ENCODE results near the gene SNRPE. TPM values are rescaled to one million over a fixed set of nuclear protein-coding genes. Genes with fewer than 3 reads are reported as not detected.

SNRPE gene
- total and polyA plus RNA-seq, 2 of the 13 experiments (the other 11 are each of a cell fraction or from before 2014, with no cell fraction given): 146 to 281 TPM

- DNase-seq (ENCODE audit: low spot score) (no peak), FAIRE-seq (no peak), ATAC-seq (no peak)
- in situ Hi-C loops (cut with HindIII; ENCODE audit: extremely low pct_ligation_motif_present, low pct_unique_long_range_greater_than_20kb): no loop called here
- no peaks in the 10 kb centered on the region for H3K9me3 ChIP-seq (ENCODE audit: low read length)
- no peaks in the 10 kb centered on the region for H3K36me3 ChIP-seq (replicated peaks in 1 of 2; ENCODE audit: control insufficient read depth in 1 of 2, insufficient read depth in 2 of 2, low read length in 2 of 2)
- TF ChIP-seq PHF20 (CRISPR knock-in tag; IDR thresholded peaks at IDR 0.05) (no peak), ZNF121 (CRISPR knock-in tag; IDR thresholded peaks at IDR 0.05) (peak; percentile 26; the same call in 1 of the 2 replicates)
- peaks cover 8% of the 10 kb centered on the region; the same call in 1 of the 2 replicates for H3K4me1 ChIP-seq (ENCODE audit: insufficient read depth, low read length)
- H2AFZ ChIP-seq (ENCODE audit: low read length): no peak overlapping the region
- no peak overlapping the region for H3K4me3 ChIP-seq (replicated peaks in 1 of 3; ENCODE audit: insufficient read depth in 1 of 3, low read depth in 2 of 3, low read length in 3 of 3)
- no TSS peak for BruUV-seq (replicated peaks)
- intact Hi-C loops (cut with micrococcal nuclease; ENCODE audit: unreplicated experiment): no loop called here
- no peaks in the 10 kb centered on the region for H3K27me3 ChIP-seq (ENCODE audit: control insufficient read depth in 1 of 2, insufficient read depth in 2 of 2, low read length in 2 of 2)
- no peak overlapping the region for H3K4me2 ChIP-seq (ENCODE audit: low read depth, low read length)
- no peak overlapping the region for H3K27ac ChIP-seq (ENCODE audit: extremely low read length, insufficient read depth, low read length)
- POLR2A ChIA-PET: no interaction called here
- CTCF ChIA-PET (ENCODE audit: low intra/inter-chr PET ratio, low total read pairs): no interaction called here
- H3K9ac ChIP-seq (ENCODE audit: insufficient read depth, low read depth, low read length): no peak overlapping the region
- no peaks in the 10 kb centered on the region for H4K20me1 ChIP-seq (ENCODE audit: insufficient read depth, low read length)
- WGBS (ENCODE audit: low lambda C conversion rate): 71% methylated on average over 4 of the region's 4 CpGs
- no peaks in the 10 kb centered on the region for H3K79me2 ChIP-seq (ENCODE audit: insufficient read depth, low read length)
These were observed 43.9 kb downstream of the SNRPE start for GRCh38 chr1:203905275-203905674.

- Histone ChIP-seq H3K27ac (ENCODE audit: extremely low read length, insufficient read depth, low read length) (no peak overlapping the region), H3K79me2 (ENCODE audit: insufficient read depth, low read length) (no peaks in the 10 kb centered on the region), H3K4me2 (ENCODE audit: low read depth, low read length) (no peak overlapping the region), H3K4me1 (ENCODE audit: insufficient read depth, low read length) (peaks cover under 1% of the 10 kb centered on the region; the same call in 1 of the 2 replicates), H2AFZ (ENCODE audit: low read length) (no peak overlapping the region), H3K27me3 (ENCODE audit: control insufficient read depth in 1 of 2, insufficient read depth in 2 of 2, low read length in 2 of 2) (no peaks in the 10 kb centered on the region), H3K9ac (ENCODE audit: insufficient read depth, low read depth, low read length) (no peak overlapping the region), H4K20me1 (ENCODE audit: insufficient read depth, low read length) (no peaks in the 10 kb centered on the region), H3K36me3 (replicated peaks in 1 of 2; ENCODE audit: control insufficient read depth in 1 of 2, insufficient read depth in 2 of 2, low read length in 2 of 2) (no peaks in the 10 kb centered on the region), H3K4me3 (replicated peaks in 1 of 3; ENCODE audit: insufficient read depth in 1 of 3, low read depth in 2 of 3, low read length in 3 of 3) (no peak overlapping the region), H3K9me3 (ENCODE audit: low read length) (no peaks in the 10 kb centered on the region)
- intact Hi-C loops (cut with micrococcal nuclease; ENCODE audit: unreplicated experiment) (no loop called here), in situ Hi-C loops (cut with HindIII; ENCODE audit: extremely low pct_ligation_motif_present, low pct_unique_long_range_greater_than_20kb) (no loop called here)
- DNase-seq (ENCODE audit: low spot score) (no peak), FAIRE-seq (no peak), ATAC-seq (no peak)
- POLR2A ChIA-PET: no interaction called here
- 3% methylated on average over 2 of the region's 2 CpGs for WGBS (ENCODE audit: low lambda C conversion rate)
- BruUV-seq (replicated peaks): no TSS peak
- CTCF ChIA-PET (ENCODE audit: low intra/inter-chr PET ratio, low total read pairs): no interaction called here
- TF ChIP-seq CTCF (CRISPR knock-in tag; IDR thresholded peaks at IDR 0.05): no peak
- no peak for TF ChIP-seq ZBED4 (CRISPR knock-in tag; IDR thresholded peaks at IDR 0.05; ENCODE audit: borderline replicate concordance)
These were observed 45.5 kb downstream of the SNRPE start for GRCh38 chr1:203906932-203907331.

All from HepG2 (cell line).